Trophoblast cell (in vitro differentiated cells and primary cell): ENCODE results near the gene PLEKHO2.
"Not testable (repeated sequence)": the region's sequence is repeated elsewhere in the genome, so short reads cannot be mapped to it uniquely, and the experiment has no call there.

Experiments
- DNase-seq, 2 donors: peaks; one replicate each; pipeline ENCODE4 v3.0.0-alpha.2; 2016
- H2AFZ ChIP-seq: 2 replicates; pipeline ENCODE4 v1.6.1; 2013; ENCODE audit warnings: low read length, moderate library complexity, mild to moderate bottlenecking; ENCODE audit not compliant: insufficient read depth, poor library complexity
- H2AK5ac ChIP-seq: 2 replicates; pipeline ENCODE4 v1.6.1; 2013; ENCODE audit warnings: mild to moderate bottlenecking, low read length
- H2BK120ac ChIP-seq: 2 replicates; pipeline ENCODE4 v1.6.1; 2013; ENCODE audit warnings: low read length, mild to moderate bottlenecking, moderate library complexity; ENCODE audit not compliant: insufficient read depth, poor library complexity
- H2BK12ac ChIP-seq: 2 replicates; pipeline ENCODE4 v1.6.1; 2013; ENCODE audit warnings: mild to moderate bottlenecking, low read length, moderate library complexity
- H2BK5ac ChIP-seq: 2 replicates; pipeline ENCODE4 v1.6.1; 2013; ENCODE audit warnings: low read length, low read depth, moderate library complexity, mild to moderate bottlenecking; ENCODE audit not compliant: poor library complexity
- H3K14ac ChIP-seq: 2 replicates; pipeline ENCODE4 v1.6.1; 2013; ENCODE audit warnings: mild to moderate bottlenecking, low read length
- H3K18ac ChIP-seq: 2 replicates; pipeline ENCODE4 v1.6.1; 2013; ENCODE audit warnings: mild to moderate bottlenecking, low read length
- H3K23ac ChIP-seq: 2 replicates; pipeline ENCODE4 v1.6.1; 2013; ENCODE audit warnings: low read length
- H3K27ac ChIP-seq: 2 replicates; pipeline ENCODE4 v1.5.1; 2013; ENCODE audit warnings: low read depth, mild to moderate bottlenecking, inconsistent platforms, low read length, moderate library complexity
- H3K27me3 ChIP-seq: 2 replicates; pipeline ENCODE4 v1.6.1; 2013; ENCODE audit warnings: inconsistent platforms, mild to moderate bottlenecking, low read length, moderate library complexity; ENCODE audit not compliant: insufficient read depth
- H3K36me3 ChIP-seq, 2 experiments: 1 replicate in 1 of 2; 2 replicates in 1 of 2; pipeline ENCODE4 v1.6.1; 2013; ENCODE audit warnings: low read length in 2 of 2, mild to moderate bottlenecking in 2 of 2, moderate library complexity in 1 of 2; ENCODE audit not compliant: insufficient read depth in 2 of 2, control insufficient read depth in 1 of 2
- H3K4ac ChIP-seq: 2 replicates; pipeline ENCODE4 v1.6.1; 2013; ENCODE audit warnings: low read depth, mild to moderate bottlenecking, low read length, moderate library complexity
- H3K4me1 ChIP-seq, 2 experiments: 1 replicate in 1 of 2; 2 replicates in 1 of 2; pipeline ENCODE4 v1.6.1; 2013; ENCODE audit warnings: low read length in 2 of 2, mild to moderate bottlenecking in 2 of 2, moderate library complexity in 1 of 2; ENCODE audit not compliant: insufficient read depth in 2 of 2, control insufficient read depth in 1 of 2
- H3K4me2 ChIP-seq: 2 replicates; pipeline ENCODE4 v1.6.1; 2013; ENCODE audit warnings: inconsistent platforms, mild to moderate bottlenecking, low read length, moderate library complexity
- H3K4me3 ChIP-seq: 2 replicates; pipeline ENCODE4 v1.5.1; 2013; ENCODE audit warnings: mild to moderate bottlenecking, low read depth, low read length, inconsistent platforms
- H3K79me1 ChIP-seq: one replicate; pipeline ENCODE4 v1.6.1; 2013; ENCODE audit warnings: low read length
- H3K79me2 ChIP-seq: 2 replicates; pipeline ENCODE4 v1.6.1; 2013; ENCODE audit warnings: low read length, mild to moderate bottlenecking; ENCODE audit not compliant: control insufficient read depth, insufficient read depth, poor library complexity
- H3K9ac ChIP-seq: 2 replicates; pipeline ENCODE4 v1.6.1; 2013; ENCODE audit warnings: mild to moderate bottlenecking, low read length
- H3K9me3 ChIP-seq: 2 replicates; pipeline ENCODE4 v1.6.1; 2013; ENCODE audit warnings: low read depth, mild to moderate bottlenecking, control low read depth, inconsistent platforms, low read length; ENCODE audit not compliant: insufficient read depth
- H4K12ac ChIP-seq: 2 replicates; pipeline ENCODE4 v1.6.1; 2013; ENCODE audit warnings: low read depth, mild to moderate bottlenecking, low read length, moderate library complexity
- H4K8ac ChIP-seq: 2 replicates; pipeline ENCODE4 v1.6.1; 2013; ENCODE audit warnings: low read depth, mild to moderate bottlenecking, low read length, moderate library complexity
- H4K91ac ChIP-seq: one replicate; pipeline ENCODE4 v1.6.1; 2013; ENCODE audit warnings: low read depth, mild to moderate bottlenecking, low read length, moderate library complexity
- WGBS: extraction: QIAGEN DNeasy Blood & Tissue Kit; methylation state at CpG from one replicate; pipeline ENCODE4 v1.1.7; 2013; ENCODE audit warnings: missing lambda C conversion rate; ENCODE audit not compliant: insufficient read length, insufficient coverage; ENCODE audit errors: extremely low coverage; 5-methylcytosine and 5-hydroxymethylcytosine counted together

PLEKHO2 gene

DNA sequence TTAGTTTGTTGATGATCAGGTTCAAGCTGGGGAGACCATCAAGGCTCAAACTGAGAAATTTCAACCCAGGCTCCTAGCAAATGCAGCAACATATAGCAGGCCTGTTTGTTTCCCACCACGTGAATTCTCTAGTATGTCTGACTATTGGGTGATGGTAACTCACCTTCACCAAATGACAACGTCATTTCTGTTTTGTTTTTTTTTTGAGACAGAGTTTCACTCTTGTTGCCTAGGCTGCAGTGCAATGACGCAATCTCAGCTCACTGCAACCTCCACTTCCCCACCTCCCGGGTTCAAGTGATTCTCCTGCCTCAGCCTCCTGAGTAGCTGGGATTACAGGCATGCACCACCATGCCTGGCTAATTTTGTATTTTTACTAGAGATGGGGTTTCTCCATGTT lies 26.8 kb upstream of the PLEKHO2 start:
- not testable (repeated sequence) for H4K12ac ChIP-seq, H4K91ac ChIP-seq, H2BK120ac ChIP-seq, H3K18ac ChIP-seq, H2BK5ac ChIP-seq, H3K14ac ChIP-seq, H3K27me3 ChIP-seq, H3K79me2 ChIP-seq, H2AK5ac ChIP-seq, H3K9ac ChIP-seq, H2BK12ac ChIP-seq, H3K4me3 ChIP-seq, H3K9me3 ChIP-seq, H3K4me2 ChIP-seq, H3K27ac ChIP-seq, H2AFZ ChIP-seq, H3K23ac ChIP-seq, H4K8ac ChIP-seq, H3K4ac ChIP-seq, H3K79me1 ChIP-seq
- Histone ChIP-seq H3K36me3 (peaks cover 14 to 18% of the 10 kb centered on the region in 2 experiments), H3K4me1 (peaks cover 9 to 10% of the 10 kb centered on the region in 2 experiments)
- peak in 1 of 2 donors; percentile 39 for DNase-seq
- no CpG with 5 or more reads among the region's 4 CpGs for WGBS

DNA sequence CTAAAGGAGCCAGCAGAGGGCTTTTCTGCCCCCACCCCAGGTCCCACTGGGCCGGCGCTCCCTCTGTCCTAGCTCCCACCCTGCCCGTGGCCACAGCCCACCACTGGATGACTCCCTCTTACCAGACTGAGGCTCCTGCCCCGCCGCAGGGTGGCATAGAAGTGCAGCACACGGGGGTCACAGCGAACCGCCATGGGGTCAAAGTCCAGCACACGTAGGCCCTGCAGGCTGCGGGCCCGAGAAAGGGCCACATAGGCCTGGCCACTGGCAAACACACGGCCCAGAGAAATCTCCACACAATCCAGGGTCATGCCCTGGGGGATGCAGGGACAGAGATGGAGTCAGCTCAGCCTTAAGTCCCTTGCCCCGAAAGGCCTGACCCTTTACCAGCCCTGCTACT lies 25.3 kb upstream of the PLEKHO2 start:
- Histone ChIP-seq H3K9ac (no peak overlapping the region), H3K79me1 (peaks cover 4% of the 10 kb centered on the region), H3K36me3 (peaks cover 21 to 23% of the 10 kb centered on the region in 2 experiments), H3K4me3 (no peak overlapping the region), H3K23ac (no peak overlapping the region), H3K79me2 (no peaks in the 10 kb centered on the region), H3K27ac (no peak overlapping the region), H3K4ac (no peak overlapping the region), H2BK120ac (no peak overlapping the region), H3K4me2 (no peak overlapping the region), H2BK12ac (no peak overlapping the region), H3K14ac (no peak overlapping the region), H3K4me1 (peaks cover 0 to 5% of the 10 kb centered on the region in 2 experiments), H2AK5ac (no peak overlapping the region), H2BK5ac (no peak overlapping the region), H3K9me3 (peaks cover 5% of the 10 kb centered on the region), H4K12ac (no peak overlapping the region), H2AFZ (no peak overlapping the region), H4K8ac (no peak overlapping the region), H4K91ac (no peak overlapping the region), H3K27me3 (no peaks in the 10 kb centered on the region), H3K18ac (no peak overlapping the region)
- WGBS = no CpG with 5 or more reads among the region's 13 CpGs
- no peak for DNase-seq

DNA sequence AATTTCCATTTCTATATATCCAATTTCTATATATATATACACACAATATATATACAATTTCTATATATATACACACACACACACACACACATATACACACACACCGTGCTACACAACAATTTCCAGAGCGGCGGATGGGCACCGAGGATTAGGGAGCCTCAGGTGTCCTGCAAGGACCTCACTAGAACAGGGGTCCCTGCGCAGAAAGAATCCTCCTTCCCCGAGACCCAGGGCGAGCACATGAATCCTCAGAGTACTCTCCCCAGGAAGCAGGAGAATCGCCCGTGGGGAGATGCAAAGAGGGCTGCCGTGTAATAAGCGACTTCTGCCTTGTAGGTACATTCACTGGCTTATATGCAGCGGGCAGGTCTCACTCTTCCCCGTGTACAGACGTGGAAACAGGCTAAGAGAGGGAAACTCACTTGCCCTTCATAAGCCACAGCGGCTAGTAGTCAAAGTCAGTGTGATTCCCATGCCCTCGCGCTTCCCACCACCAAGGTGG lies 16.7 kb upstream of the PLEKHO2 start:
- Histone ChIP-seq H4K12ac (peak overlapping the region; percentile 22), H3K9ac (peak overlapping the region; percentile 6), H3K23ac (peak overlapping the region; percentile 64), H4K8ac (peak overlapping the region; percentile 67), H3K79me2 (peaks cover 3% of the 10 kb centered on the region), H3K4me3 (peak overlapping the region; percentile 72), H3K18ac (peak overlapping the region; percentile 61), H2AK5ac (no peak overlapping the region), H3K14ac (peak overlapping the region; percentile 65), H3K27me3 (no peaks in the 10 kb centered on the region), H2BK120ac (peak overlapping the region; percentile 28), H3K4ac (peak overlapping the region; percentile 2), H3K4me2 (peak overlapping the region; percentile 67), H3K27ac (no peak overlapping the region), H2AFZ (peak overlapping the region; percentile 33), H3K4me1 (peaks cover 0 to 16% of the 10 kb centered on the region in 2 experiments), H2BK5ac (peak overlapping the region; percentile 42), H2BK12ac (no peak overlapping the region), H3K36me3 (peaks cover 8% of the 10 kb centered on the region in 2 experiments), H4K91ac (peak overlapping the region; percentile 65), H3K79me1 (peaks cover 8% of the 10 kb centered on the region), H3K9me3 (peaks cover 5% of the 10 kb centered on the region)
- no CpG with 5 or more reads among the region's 17 CpGs for WGBS
- no peak for DNase-seq

DNA sequence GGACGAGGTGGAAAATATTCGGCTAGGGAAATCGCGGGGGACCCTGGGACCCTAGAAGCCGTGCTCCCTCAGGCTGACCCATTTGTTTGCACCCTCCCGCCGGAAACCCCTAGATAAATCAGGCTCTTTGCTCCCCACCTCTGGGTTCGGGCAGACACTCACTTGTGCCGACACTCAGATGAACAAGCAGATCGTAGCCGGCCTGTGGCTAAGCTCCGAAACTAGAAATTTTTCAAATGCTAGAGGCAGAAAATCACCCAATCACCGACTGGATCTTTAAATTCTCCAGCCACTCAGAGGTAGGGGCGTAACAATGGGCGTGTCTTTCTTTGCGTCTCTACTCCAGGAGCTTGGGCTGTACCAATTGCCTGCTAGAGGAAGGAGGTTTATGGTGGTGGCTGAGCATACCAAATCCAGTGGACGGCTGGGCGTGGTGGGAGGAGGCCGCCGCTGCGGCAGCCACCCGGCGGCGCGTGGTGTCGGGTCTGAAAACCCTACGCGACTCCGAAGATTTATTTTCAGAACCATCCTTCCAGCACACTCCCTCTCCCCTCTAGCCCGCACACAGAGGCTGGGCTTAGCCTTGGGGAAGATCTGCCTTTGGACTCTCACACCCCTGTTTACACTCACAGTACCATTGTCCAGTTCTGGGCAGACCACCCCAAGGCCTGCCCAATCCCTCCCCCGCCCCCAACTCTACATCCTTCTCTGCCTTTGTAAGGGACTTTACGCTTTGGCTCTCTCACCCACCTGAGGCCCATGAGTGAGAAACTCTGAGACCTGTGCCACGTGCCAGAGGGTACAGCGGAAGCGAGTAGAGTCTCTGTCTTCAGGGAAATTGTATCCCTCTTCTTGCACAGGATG lies 16.1 kb upstream of the PLEKHO2 start, which contains the start of gene PIF1:
Gene PIF1 (minus strand): TSS at position 217 of the 864 bp plus-strand sequence. CDS start 1,312 bp downstream, outside the sequence.
- H2BK12ac ChIP-seq = peak within 1 kb of the TSS; percentile 21
- peaks cover 0 to 16% of the 10 kb centered on the region in 2 experiments for H3K4me1 ChIP-seq
- peaks cover 3% of the 10 kb centered on the region for H3K79me2 ChIP-seq
- H3K36me3 ChIP-seq = peaks cover 5 to 6% of the 10 kb centered on the region in 2 experiments
- peak within 1 kb of the TSS; percentile 65 for H3K14ac ChIP-seq
- H4K91ac ChIP-seq = peak within 1 kb of the TSS; percentile 81
- no CpG with 5 or more reads among the region's 35 CpGs for WGBS
- H3K9ac ChIP-seq = peak within 1 kb of the TSS; percentile 75
- peak within 1 kb of the TSS; percentile 60 for H2BK120ac ChIP-seq
- peak within 1 kb of the TSS; percentile 55 for H2BK5ac ChIP-seq
- H3K4ac ChIP-seq = peak within 1 kb of the TSS; percentile 2
- H3K79me1 ChIP-seq = peaks cover 8% of the 10 kb centered on the region
- peak; percentile 95 to 99 for DNase-seq
- H3K4me2 ChIP-seq = peak within 1 kb of the TSS; percentile 91
- peak within 1 kb of the TSS; percentile 56 for H2AFZ ChIP-seq
- peaks cover 3% of the 10 kb centered on the region for H3K9me3 ChIP-seq
- peak within 1 kb of the TSS; percentile 32 for H4K12ac ChIP-seq
- peak within 1 kb of the TSS; percentile 49 for H3K27ac ChIP-seq
- H3K27me3 ChIP-seq = no peaks in the 10 kb centered on the region
- peak within 1 kb of the TSS; percentile 72 for H3K4me3 ChIP-seq
- H3K23ac ChIP-seq = peak within 1 kb of the TSS; percentile 64
- peak within 1 kb of the TSS; percentile 76 for H4K8ac ChIP-seq
- H2AK5ac ChIP-seq = no peak within 1 kb of the TSS
- peak within 1 kb of the TSS; percentile 61 for H3K18ac ChIP-seq
